VCaP (cell line): ENCODE results near the gene CHMP6.

Experiments
- H3K27ac ChIP-seq: fragments of 450-650 bp; 2 replicates; pipeline ENCODE4 v1.5.1; 2017
- TF ChIP-seq, protein P1 (sequence below): fragments of 450-650 bp; conservative IDR thresholded peaks from 2 replicates; pipeline ENCODE4 v1.5.1; 2017; ENCODE audit warnings: mild to moderate bottlenecking, moderate library complexity

Gene CHMP6

DNA sequence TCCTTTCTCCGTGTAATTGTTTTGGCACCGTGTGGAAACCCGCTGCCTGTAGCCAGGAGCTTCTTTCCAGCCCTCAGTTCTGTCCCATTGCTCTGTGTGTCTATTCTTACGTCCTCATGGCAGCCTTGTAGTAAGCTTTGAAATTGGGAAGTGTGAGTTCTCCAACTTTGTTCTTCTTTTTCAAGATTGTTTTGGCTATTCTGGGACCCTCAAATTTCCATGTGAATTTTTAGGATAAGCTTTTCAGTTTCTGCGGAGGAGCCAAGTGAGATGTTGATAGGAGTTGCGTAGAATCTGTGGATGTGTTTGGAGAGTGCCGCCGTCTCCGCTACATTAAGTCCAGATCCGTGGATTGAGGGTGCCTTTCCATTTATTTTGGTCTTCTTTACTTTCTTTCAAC, 15.2 kb downstream of the CHMP6 start:
- no peak overlapping the region for H3K27ac ChIP-seq
- TF ChIP-seq, protein P1, sequence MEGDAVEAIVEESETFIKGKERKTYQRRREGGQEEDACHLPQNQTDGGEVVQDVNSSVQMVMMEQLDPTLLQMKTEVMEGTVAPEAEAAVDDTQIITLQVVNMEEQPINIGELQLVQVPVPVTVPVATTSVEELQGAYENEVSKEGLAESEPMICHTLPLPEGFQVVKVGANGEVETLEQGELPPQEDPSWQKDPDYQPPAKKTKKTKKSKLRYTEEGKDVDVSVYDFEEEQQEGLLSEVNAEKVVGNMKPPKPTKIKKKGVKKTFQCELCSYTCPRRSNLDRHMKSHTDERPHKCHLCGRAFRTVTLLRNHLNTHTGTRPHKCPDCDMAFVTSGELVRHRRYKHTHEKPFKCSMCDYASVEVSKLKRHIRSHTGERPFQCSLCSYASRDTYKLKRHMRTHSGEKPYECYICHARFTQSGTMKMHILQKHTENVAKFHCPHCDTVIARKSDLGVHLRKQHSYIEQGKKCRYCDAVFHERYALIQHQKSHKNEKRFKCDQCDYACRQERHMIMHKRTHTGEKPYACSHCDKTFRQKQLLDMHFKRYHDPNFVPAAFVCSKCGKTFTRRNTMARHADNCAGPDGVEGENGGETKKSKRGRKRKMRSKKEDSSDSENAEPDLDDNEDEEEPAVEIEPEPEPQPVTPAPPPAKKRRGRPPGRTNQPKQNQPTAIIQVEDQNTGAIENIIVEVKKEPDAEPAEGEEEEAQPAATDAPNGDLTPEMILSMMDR: no peak

- TF ChIP-seq, protein P1: no peak
- no peak overlapping the region for H3K27ac ChIP-seq
Observed at GRCh38 chr17:81008140-81008539, 16.5 kb downstream of the CHMP6 start.

DNA sequence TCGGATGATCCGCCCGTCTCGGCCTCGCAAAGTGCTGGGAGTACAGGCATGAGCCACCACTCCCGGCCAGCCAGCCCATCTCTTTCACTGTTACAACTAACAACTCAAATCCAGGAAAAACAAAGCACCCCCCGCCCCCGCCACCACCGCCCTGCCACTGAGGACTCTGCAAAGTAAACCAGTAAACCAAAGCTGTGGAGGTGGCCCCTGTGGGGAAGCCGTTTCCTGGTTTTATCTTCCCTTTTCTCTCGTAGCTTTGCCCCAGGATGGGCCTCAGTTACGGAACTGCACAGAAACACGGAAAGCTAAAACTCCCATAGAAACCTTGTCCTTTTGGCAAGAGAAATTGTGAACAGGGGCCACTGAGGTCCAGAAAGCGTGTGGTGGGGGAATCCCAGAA, 17.5 kb downstream of the CHMP6 start:
- TF ChIP-seq, protein P1: no peak
- no peak overlapping the region for H3K27ac ChIP-seq

DNA sequence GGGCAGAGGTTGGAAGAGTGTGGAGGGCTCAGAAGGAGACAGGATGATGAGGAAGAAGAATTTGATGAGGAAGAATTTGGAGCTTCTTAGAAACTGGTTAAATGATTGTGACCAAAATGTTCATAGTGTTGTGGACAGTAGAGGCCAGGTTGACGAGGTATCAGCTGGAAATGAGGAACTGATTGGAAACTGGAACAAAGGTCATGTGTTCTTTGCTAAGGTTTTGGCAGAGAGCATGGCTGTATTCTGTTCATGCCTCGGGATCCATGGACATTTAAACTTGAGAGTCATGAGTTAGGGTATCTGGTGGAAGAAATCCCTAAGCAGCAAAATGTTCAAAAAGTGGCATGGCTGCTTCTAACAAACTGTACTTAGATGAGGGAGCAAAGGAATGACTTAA, 19.3 kb downstream of the CHMP6 start:
- TF ChIP-seq, protein P1: no peak
- H3K27ac ChIP-seq: no peak overlapping the region

DNA sequence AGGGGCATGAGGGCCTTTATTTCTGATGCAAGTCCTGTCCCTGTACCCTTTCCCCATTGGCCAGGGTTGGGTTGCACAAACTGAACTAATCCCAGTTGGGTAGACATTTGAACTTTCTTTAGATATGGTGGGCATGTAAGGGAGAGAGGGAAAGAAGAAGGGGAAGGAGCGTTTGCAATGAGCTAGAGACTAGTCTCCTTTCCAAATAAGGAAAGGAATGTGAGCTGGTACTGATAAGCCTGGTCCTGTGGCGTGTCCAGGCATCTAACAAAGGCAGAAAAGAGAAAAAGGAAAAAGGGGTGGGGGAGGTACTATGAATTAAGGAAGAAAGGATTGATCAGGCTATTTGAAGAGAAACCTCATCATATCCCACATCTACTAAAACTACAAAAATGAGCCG, 20.3 kb downstream of the CHMP6 start:
- H3K27ac ChIP-seq: no peak overlapping the region
- TF ChIP-seq, protein P1: no peak

DNA sequence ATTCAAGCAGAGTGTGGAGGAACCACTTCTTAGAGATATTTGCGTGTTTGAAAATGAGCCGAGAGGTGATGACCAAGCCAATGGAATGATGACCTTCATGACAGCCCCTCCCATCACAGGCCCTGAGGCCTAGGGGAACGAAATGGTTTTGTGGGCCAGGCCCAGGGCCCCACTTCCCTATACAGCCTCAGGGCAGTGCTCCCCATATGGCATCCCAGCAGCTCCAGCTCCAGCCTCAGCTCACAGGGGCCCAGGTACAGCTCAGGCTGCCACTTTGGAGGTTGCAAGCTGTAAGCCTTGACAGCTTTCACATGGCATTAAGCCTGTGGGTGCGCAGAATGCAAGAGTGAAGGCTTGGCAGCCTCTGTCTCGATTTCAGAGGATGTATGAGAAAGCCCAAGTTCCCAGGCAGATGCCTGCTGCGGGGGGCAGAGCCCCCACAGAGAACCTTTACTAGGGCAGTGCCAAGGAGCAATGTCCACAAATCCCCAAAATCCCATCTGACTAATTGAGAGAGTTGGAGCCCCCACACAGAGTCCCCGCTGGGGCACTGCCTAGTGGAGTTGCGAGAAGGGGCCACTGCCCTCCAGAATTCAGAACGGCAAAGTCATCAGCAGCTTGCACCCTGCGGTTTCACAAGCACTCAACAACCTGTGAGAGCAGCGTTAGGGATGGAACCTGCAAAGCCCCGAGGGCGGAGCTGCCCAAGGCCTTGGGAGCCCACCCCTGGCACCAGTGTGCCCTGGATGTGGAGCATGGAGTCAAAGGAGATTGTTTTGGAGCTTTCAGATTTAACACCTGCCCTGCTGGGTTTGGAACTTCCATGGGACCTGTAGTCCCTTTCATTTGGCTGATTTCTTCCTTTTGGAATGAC, 21.2 kb downstream of the CHMP6 start:
- H3K27ac ChIP-seq: no peak overlapping the region
- TF ChIP-seq, protein P1: no peak

DNA sequence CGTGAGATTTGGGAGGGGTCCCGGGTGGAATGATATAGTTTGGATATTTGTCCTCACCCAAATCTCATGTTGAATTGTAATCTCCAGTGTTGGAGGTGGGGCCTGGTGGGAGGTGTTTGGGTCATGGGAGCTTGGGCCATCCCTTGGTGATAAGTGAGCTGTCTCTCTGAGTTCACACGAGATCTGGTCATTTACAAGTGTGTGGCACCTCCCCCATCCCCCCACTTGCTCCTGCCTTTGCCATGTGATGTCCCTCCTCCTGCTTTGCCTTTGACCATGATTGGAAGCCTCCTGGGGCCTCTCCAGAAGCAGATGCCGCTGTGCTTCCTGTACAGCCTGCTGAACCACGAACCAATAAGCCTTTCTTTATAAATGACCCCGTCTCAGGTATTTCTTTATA, 22.0 kb downstream of the CHMP6 start:
- H3K27ac ChIP-seq: no peak overlapping the region
- TF ChIP-seq, protein P1: no peak
